OCI-LY1 (cell line): ENCODE results near the gene TARS3.

Experiments
- H2AFZ ChIP-seq: fragments of 200-600 bp; sonication (generic), shearing (Covaris generic); 2 replicates; pipeline ENCODE4 v1.6.0; 2014; ENCODE audit warnings: antibody characterized with exemption, mild to moderate bottlenecking, low read length
- H3F3A ChIP-seq: fragments of 200-600 bp; sonication (generic), shearing (Covaris generic); 2 replicates; pipeline ENCODE4 v1.6.0; 2014; ENCODE audit warnings: mild to moderate bottlenecking, antibody characterized with exemption, low read length, moderate library complexity; ENCODE audit not compliant: insufficient read depth
- H3K27ac ChIP-seq: fragments of 200-600 bp; sonication (generic); 2 replicates; pipeline ENCODE4 v1.5.1; 2014; ENCODE audit warnings: low read length, mixed run types, mild to moderate bottlenecking, low read depth; ENCODE audit not compliant: poor library complexity, severe bottlenecking
- H3K27me3 ChIP-seq: fragments of 200-600 bp; sonication (generic); 2 replicates; pipeline ENCODE4 v1.6.0; 2014; ENCODE audit warnings: antibody characterized with exemption, mild to moderate bottlenecking, low read length, moderate library complexity; ENCODE audit not compliant: insufficient read depth
- H3K36me3 ChIP-seq: fragments of 200-600 bp; sonication (generic); 2 replicates; pipeline ENCODE4 v1.6.1; 2014; ENCODE audit warnings: mild to moderate bottlenecking, antibody characterized with exemption, low read length, moderate library complexity, mixed read lengths; ENCODE audit not compliant: insufficient read depth
- H3K4me1 ChIP-seq: fragments of 200-600 bp; sonication (generic); 2 replicates; pipeline ENCODE4 v1.5.1; 2014; ENCODE audit warnings: mild to moderate bottlenecking, low read length, moderate library complexity; ENCODE audit not compliant: insufficient read depth, severe bottlenecking
- H3K4me2 ChIP-seq: fragments of 200-600 bp; sonication (generic), shearing (Covaris generic); 2 replicates; pipeline ENCODE4 v1.6.1; 2014; ENCODE audit warnings: low read length
- H3K4me3 ChIP-seq: fragments of 200-600 bp; sonication (generic); 2 replicates; pipeline ENCODE4 v1.5.1; 2014; ENCODE audit warnings: low read length, low read depth, mild to moderate bottlenecking, mixed read lengths; ENCODE audit not compliant: poor library complexity, severe bottlenecking
- H3K79me2 ChIP-seq: fragments of 200-600 bp; shearing (Covaris generic); 2 replicates; pipeline ENCODE4 v1.6.1; 2016; ENCODE audit warnings: mixed run types, low read length, mixed read lengths; ENCODE audit not compliant: insufficient read depth
- H3K9ac ChIP-seq: fragments of 200-600 bp; sonication (generic), shearing (Covaris generic); 2 replicates; pipeline ENCODE4 v1.6.1; 2014; ENCODE audit warnings: mild to moderate bottlenecking, low read length, mixed read lengths
- H3K9me2 ChIP-seq: fragments of 200-600 bp; sonication (generic), shearing (Covaris generic); 2 replicates; pipeline ENCODE4 v1.6.1; 2014; ENCODE audit warnings: low read depth, mild to moderate bottlenecking, low read length, mixed read lengths
- H3K9me3 ChIP-seq: fragments of 200-600 bp; shearing (Covaris generic); 2 replicates; pipeline ENCODE4 v1.6.1; 2014; ENCODE audit warnings: low read length, mixed read lengths
- H4K20me1 ChIP-seq: fragments of 200-600 bp; sonication (generic), shearing (Covaris generic); 2 replicates; pipeline ENCODE4 v1.6.0; 2016; ENCODE audit warnings: mild to moderate bottlenecking, low read length; ENCODE audit not compliant: insufficient read depth
- CTCF ChIP-seq: fragments of 200-600 bp; sonication (generic), shearing (Covaris generic); IDR thresholded peaks from 2 replicates; pipeline ENCODE4 v1.5.1; 2017; ENCODE audit warnings: mild to moderate bottlenecking, antibody characterized with exemption, low read length, moderate library complexity, mixed read lengths
- EZH2 ChIP-seq: fragments of 200-600 bp; sonication (generic), shearing (Covaris generic); IDR thresholded peaks from 2 replicates; pipeline ENCODE4 v1.8.0; 2017; ENCODE audit warnings: borderline replicate concordance, mixed run types, mild to moderate bottlenecking, antibody characterized with exemption, low read length, moderate library complexity, mixed read lengths

The TARS3 gene

GRCh38 chr15:101641894-101642293, 82.4 kb downstream of the TARS3 start:
- TF ChIP-seq EZH2 (no peak), CTCF (no peak)
- Histone ChIP-seq H3K9me3 (no peaks in the 10 kb centered on the region), H3K79me2 (no peaks in the 10 kb centered on the region), H3K4me1 (peaks cover 19% of the 10 kb centered on the region), H3K9ac (peak overlapping the region; percentile 7; the same call in 1 of the 2 replicates), H3K4me2 (0 out of 2 replicates have a peak overlapping the region, but pooled peaks have one; percentile 14), H3F3A (peaks cover 5% of the 10 kb centered on the region), H2AFZ (no peak overlapping the region), H3K4me3 (no peak overlapping the region), H3K27ac (peak overlapping the region; percentile 71), H3K9me2 (no peaks in the 10 kb centered on the region), H4K20me1 (no peaks in the 10 kb centered on the region), H3K27me3 (no peaks in the 10 kb centered on the region), H3K36me3 (peaks cover 74% of the 10 kb centered on the region)

- no peak overlapping the region for H2AFZ ChIP-seq
- H3K79me2 ChIP-seq: no peaks in the 10 kb centered on the region
- no peaks in the 10 kb centered on the region for H3K9me3 ChIP-seq
- H3K4me3 ChIP-seq: no peak overlapping the region
- H3K9ac ChIP-seq: no peak overlapping the region
- H3K4me2 ChIP-seq: no peak overlapping the region
- peaks cover 67% of the 10 kb centered on the region for H3K36me3 ChIP-seq
- TF ChIP-seq EZH2 (no peak), CTCF (peak; percentile 94)
- H3K9me2 ChIP-seq: no peaks in the 10 kb centered on the region
- peaks cover 19% of the 10 kb centered on the region for H3K4me1 ChIP-seq
- H3K27ac ChIP-seq: peak overlapping the region; percentile 71
- no peaks in the 10 kb centered on the region for H3K27me3 ChIP-seq
- H4K20me1 ChIP-seq: no peaks in the 10 kb centered on the region
- H3F3A ChIP-seq: peaks cover 5% of the 10 kb centered on the region
Observed at GRCh38 chr15:101641129-101641764, 83.0 kb downstream of the TARS3 start.

GRCh38 chr15:101639667-101640066, 84.6 kb downstream of the TARS3 start:
- H3K9me2 ChIP-seq: no peaks in the 10 kb centered on the region
- no peaks in the 10 kb centered on the region for H4K20me1 ChIP-seq
- no peak overlapping the region for H3K4me2 ChIP-seq
- TF ChIP-seq CTCF (no peak), EZH2 (no peak)
- H3K27me3 ChIP-seq: no peaks in the 10 kb centered on the region
- H3K9me3 ChIP-seq: no peaks in the 10 kb centered on the region
- H3K4me3 ChIP-seq: no peak overlapping the region
- no peaks in the 10 kb centered on the region for H3K79me2 ChIP-seq
- H3K27ac ChIP-seq: no peak overlapping the region
- peaks cover 52% of the 10 kb centered on the region for H3K36me3 ChIP-seq
- H3K9ac ChIP-seq: no peak overlapping the region
- no peak overlapping the region for H2AFZ ChIP-seq
- H3K4me1 ChIP-seq: peaks cover 19% of the 10 kb centered on the region
- H3F3A ChIP-seq: peaks cover 5% of the 10 kb centered on the region
